Measurements from ENCODE around the gene ZNF319. TPM values are rescaled to one million over a fixed set of nuclear protein-coding genes. Genes with fewer than 3 reads are reported as not detected.

Gene ZNF319
- total RNA-seq, 2 experiments from 2014 or later, result 19.8 to 20.2 TPM

GRCh38 chr16:58042001-58042885 lies 41.8 kb upstream of the ZNF319 start:
- no peak for DNase-seq
- Mint-ChIP-seq H3K27ac (no peak overlapping the region), H3K36me3 (ENCODE audit: low read depth) (no peaks in the 10 kb centered on the region), H3K4me1 (no peaks in the 10 kb centered on the region), H3K4me3 (no peak overlapping the region), H3K27me3 (no peaks in the 10 kb centered on the region), H3K9me3 (no peaks in the 10 kb centered on the region)
- POLR2A ChIA-PET, result no interaction called here
- CTCF ChIA-PET, result no interaction called here

GRCh38 chr16:58041628-58041955 lies 41.1 kb upstream of the ZNF319 start:
- H3K4me3 Mint-ChIP-seq, result no peak overlapping the region
- CTCF ChIA-PET, result no interaction called here
- H3K4me1 Mint-ChIP-seq, result no peaks in the 10 kb centered on the region
- H3K36me3 Mint-ChIP-seq (ENCODE audit: low read depth), result no peaks in the 10 kb centered on the region
- no peak overlapping the region for H3K27ac Mint-ChIP-seq
- no peaks in the 10 kb centered on the region for H3K27me3 Mint-ChIP-seq
- no peaks in the 10 kb centered on the region for H3K9me3 Mint-ChIP-seq
- no peak for DNase-seq
- POLR2A ChIA-PET, result no interaction called here

- H3K9me3 Mint-ChIP-seq, result no peaks in the 10 kb centered on the region
- POLR2A ChIA-PET, result no interaction called here
- DNase-seq, result no peak
- no peak overlapping the region for H3K4me3 Mint-ChIP-seq
- H3K27ac Mint-ChIP-seq, result no peak overlapping the region
- no peaks in the 10 kb centered on the region for H3K36me3 Mint-ChIP-seq (ENCODE audit: low read depth)
- H3K27me3 Mint-ChIP-seq, result no peaks in the 10 kb centered on the region
- CTCF ChIA-PET, result no interaction called here
- H3K4me1 Mint-ChIP-seq, result no peaks in the 10 kb centered on the region
Observed at GRCh38 chr16:58040945-58041627, 40.6 kb upstream of the ZNF319 start.

- Mint-ChIP-seq H3K27ac (no peak overlapping the region), H3K4me3 (no peak overlapping the region), H3K4me1 (no peaks in the 10 kb centered on the region), H3K36me3 (ENCODE audit: low read depth) (no peaks in the 10 kb centered on the region), H3K27me3 (no peaks in the 10 kb centered on the region), H3K9me3 (no peaks in the 10 kb centered on the region)
- ChIA-PET POLR2A (no interaction called here), CTCF (no interaction called here)
- DNase-seq, result no peak
Observed at GRCh38 chr16:58040496-58040846, 40.0 kb upstream of the ZNF319 start.

GRCh38 chr16:58039829-58040495 lies 39.5 kb upstream of the ZNF319 start:
- Mint-ChIP-seq H3K4me3 (no peak overlapping the region), H3K36me3 (ENCODE audit: low read depth) (no peaks in the 10 kb centered on the region), H3K27ac (no peak overlapping the region), H3K9me3 (no peaks in the 10 kb centered on the region), H3K4me1 (no peaks in the 10 kb centered on the region), H3K27me3 (no peaks in the 10 kb centered on the region)
- DNase-seq, result no peak
- ChIA-PET POLR2A (no interaction called here), CTCF (no interaction called here)

GRCh38 chr16:58038219-58038641 lies 37.8 kb upstream of the ZNF319 start:
- ChIA-PET POLR2A (no interaction called here), CTCF (interaction anchor here (1.4 kb wide), 1 partner anchor 84 kb away, joined by 3 read pairs; no protein-coding TSS in a partner anchor)
- Mint-ChIP-seq H3K27me3 (no peaks in the 10 kb centered on the region), H3K4me3 (no peak overlapping the region), H3K9me3 (no peaks in the 10 kb centered on the region), H3K27ac (no peak overlapping the region), H3K4me1 (no peaks in the 10 kb centered on the region), H3K36me3 (ENCODE audit: low read depth) (no peaks in the 10 kb centered on the region)
- DNase-seq, result no peak

- H3K36me3 Mint-ChIP-seq (ENCODE audit: low read depth), result no peaks in the 10 kb centered on the region
- CTCF ChIA-PET, result interaction anchor here (1.4 kb wide), 1 partner anchor 84 kb away, joined by 3 read pairs; no protein-coding TSS in a partner anchor
- POLR2A ChIA-PET, result no interaction called here
- no peak for DNase-seq
- H3K4me1 Mint-ChIP-seq, result no peaks in the 10 kb centered on the region
- no peaks in the 10 kb centered on the region for H3K27me3 Mint-ChIP-seq
- H3K9me3 Mint-ChIP-seq, result no peaks in the 10 kb centered on the region
- H3K4me3 Mint-ChIP-seq, result no peak overlapping the region
- H3K27ac Mint-ChIP-seq, result no peak overlapping the region
Observed at GRCh38 chr16:58037365-58038057, 37.0 kb upstream of the ZNF319 start.

GRCh38 chr16:58036943-58037342 lies 36.5 kb upstream of the ZNF319 start:
- Mint-ChIP-seq H3K36me3 (ENCODE audit: low read depth) (no peaks in the 10 kb centered on the region), H3K4me3 (no peak overlapping the region), H3K27ac (no peak overlapping the region), H3K4me1 (no peaks in the 10 kb centered on the region), H3K9me3 (no peaks in the 10 kb centered on the region), H3K27me3 (no peaks in the 10 kb centered on the region)
- POLR2A ChIA-PET, result no interaction called here
- CTCF ChIA-PET, result interaction anchor here (1.8 kb wide), 1 partner anchor 13 kb away, joined by 5 read pairs; no protein-coding TSS in a partner anchor
- DNase-seq, result no peak

- Mint-ChIP-seq H3K4me3 (no peak overlapping the region), H3K9me3 (no peaks in the 10 kb centered on the region), H3K27me3 (no peaks in the 10 kb centered on the region), H3K4me1 (no peaks in the 10 kb centered on the region), H3K36me3 (ENCODE audit: low read depth) (no peaks in the 10 kb centered on the region), H3K27ac (no peak overlapping the region)
- POLR2A ChIA-PET, result interaction anchor here (0.6 kb wide), 1 partner anchor 11 kb away, joined by 3 read pairs; no protein-coding TSS in a partner anchor
- CTCF ChIA-PET, result interaction anchor here (1.8 kb wide), 1 partner anchor 12 kb away, joined by 5 read pairs; no protein-coding TSS in a partner anchor
- no peak for DNase-seq
Observed at GRCh38 chr16:58035356-58036170, 35.1 kb upstream of the ZNF319 start.

GRCh38 chr16:58034774-58035173 lies 34.3 kb upstream of the ZNF319 start:
- POLR2A ChIA-PET, result no interaction called here
- H3K27ac Mint-ChIP-seq, result no peak overlapping the region
- no peaks in the 10 kb centered on the region for H3K4me1 Mint-ChIP-seq
- peaks cover 1% of the 10 kb centered on the region for H3K27me3 Mint-ChIP-seq
- H3K9me3 Mint-ChIP-seq, result no peaks in the 10 kb centered on the region
- no peak for DNase-seq
- CTCF ChIA-PET, result no interaction called here
- H3K4me3 Mint-ChIP-seq, result no peak overlapping the region
- H3K36me3 Mint-ChIP-seq (ENCODE audit: low read depth), result no peaks in the 10 kb centered on the region

- Mint-ChIP-seq H3K4me1 (no peaks in the 10 kb centered on the region), H3K36me3 (ENCODE audit: low read depth) (no peaks in the 10 kb centered on the region)
Observed at GRCh38 chr16:58034128-58034685, 33.7 kb upstream of the ZNF319 start.

GRCh38 chr16:58032710-58033293 lies 32.3 kb upstream of the ZNF319 start:
- POLR2A ChIA-PET, result interaction anchor here (0.5 kb wide), 1 partner anchor 679 kb away, joined by 3 read pairs; no protein-coding TSS in a partner anchor

More at GRCh38 chr16:58034128-58034685, 33.7 kb upstream of the ZNF319 start:
- no peak for DNase-seq
- Mint-ChIP-seq H3K4me3 (no peak overlapping the region), H3K27ac (no peak overlapping the region), H3K9me3 (no peaks in the 10 kb centered on the region), H3K27me3 (peaks cover 5% of the 10 kb centered on the region)
- ChIA-PET CTCF (no interaction called here), POLR2A (no interaction called here)

More at GRCh38 chr16:58032710-58033293, 32.3 kb upstream of the ZNF319 start:
- Mint-ChIP-seq H3K9me3 (no peaks in the 10 kb centered on the region), H3K27me3 (peaks cover 15% of the 10 kb centered on the region), H3K4me3 (no peak overlapping the region), H3K36me3 (ENCODE audit: low read depth) (no peaks in the 10 kb centered on the region), H3K27ac (no peak overlapping the region), H3K4me1 (peaks cover 1% of the 10 kb centered on the region)
- DNase-seq, result no peak
- CTCF ChIA-PET, result interaction anchor here (1.1 kb wide), 1 partner anchor 90 kb away, joined by 3 read pairs; no protein-coding TSS in a partner anchor
